CD4-positive, alpha-beta T cell treated with Interleukin-4 for 4 hours (primary cell): ENCODE results near the gene TMEM63C.
"Not testable (repeated sequence)": the region's sequence is repeated elsewhere in the genome, so short reads cannot be mapped to it uniquely, and the experiment has no call there.

ENCODE experiments used
- DNase-seq: peaks from one replicate; pipeline ENCODE4 v3.0.0-alpha.2; 2020

The TMEM63C gene

DNA sequence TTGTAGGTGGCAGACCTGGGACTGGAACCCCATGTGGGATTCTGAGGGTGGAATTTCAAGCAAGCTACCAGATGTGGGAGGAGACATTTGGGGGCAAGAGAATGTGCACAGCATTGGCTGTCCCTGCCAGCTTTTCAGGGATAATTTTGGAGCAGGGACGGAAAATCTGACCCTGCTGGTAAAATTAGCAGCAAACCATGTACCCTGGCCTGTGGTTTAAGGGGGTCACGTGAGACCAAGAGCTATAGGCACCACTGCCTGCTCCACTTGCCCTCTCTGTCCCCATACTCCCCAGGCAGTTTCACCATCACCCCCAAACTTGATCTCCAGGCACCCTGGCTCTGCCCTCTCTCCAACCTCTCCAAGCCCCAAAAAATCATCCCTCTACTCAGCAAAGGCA is 26.5 kb upstream of the TMEM63C start:
- DNase-seq, result no peak

DNA sequence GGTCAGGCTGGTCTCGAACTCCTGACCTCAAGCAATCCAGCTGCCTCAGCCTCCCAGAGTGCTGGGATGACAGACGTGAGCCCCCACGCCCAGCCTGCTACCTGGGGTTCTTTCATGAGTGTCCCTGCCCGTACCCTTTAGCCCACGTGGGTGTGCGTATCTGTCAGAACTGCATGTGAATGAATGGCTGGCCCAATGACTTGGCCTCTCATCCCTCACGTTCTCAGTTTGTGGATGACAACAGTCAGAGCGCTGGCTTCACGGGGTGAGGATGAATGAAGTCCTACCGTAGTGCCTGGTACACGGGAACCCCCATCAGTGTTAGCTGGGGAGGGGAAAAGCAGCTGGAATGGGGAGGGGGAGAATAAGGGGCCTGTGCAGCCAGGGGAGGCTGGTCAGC is 23.9 kb upstream of the TMEM63C start:
- no peak for DNase-seq

DNA sequence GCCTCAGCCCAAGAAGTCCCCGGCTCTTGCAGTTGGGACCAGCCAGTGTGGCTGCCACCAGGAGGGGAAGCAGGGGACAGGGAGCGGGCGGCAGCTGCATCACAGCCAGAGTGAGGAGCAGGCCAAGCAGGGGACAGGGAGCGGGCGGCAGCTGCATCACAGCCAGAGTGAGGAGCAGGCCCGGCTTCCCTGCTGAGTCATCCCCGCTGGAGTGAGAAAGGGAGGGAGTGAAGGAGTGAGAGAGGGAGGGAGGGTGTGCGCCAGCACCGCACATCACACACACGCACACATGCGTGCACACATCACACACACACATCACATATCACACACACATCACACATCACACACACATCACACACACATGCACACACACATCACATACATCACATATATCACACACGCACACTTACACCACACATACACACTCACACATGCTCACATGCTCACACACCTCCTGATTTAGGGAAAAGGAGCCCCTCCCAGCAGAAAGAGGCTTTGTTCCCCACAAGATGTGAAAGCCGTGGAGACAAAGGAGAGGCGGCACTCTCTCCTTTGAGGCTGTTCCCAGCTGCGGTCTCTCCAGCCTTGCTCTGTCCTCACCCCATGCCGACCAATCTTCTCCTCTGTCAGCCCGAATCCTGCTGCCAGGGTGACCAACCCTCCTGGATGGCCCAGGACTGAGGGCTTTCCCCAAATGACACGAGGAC is 23.3 kb upstream of the TMEM63C start:
- no peak for DNase-seq

DNA sequence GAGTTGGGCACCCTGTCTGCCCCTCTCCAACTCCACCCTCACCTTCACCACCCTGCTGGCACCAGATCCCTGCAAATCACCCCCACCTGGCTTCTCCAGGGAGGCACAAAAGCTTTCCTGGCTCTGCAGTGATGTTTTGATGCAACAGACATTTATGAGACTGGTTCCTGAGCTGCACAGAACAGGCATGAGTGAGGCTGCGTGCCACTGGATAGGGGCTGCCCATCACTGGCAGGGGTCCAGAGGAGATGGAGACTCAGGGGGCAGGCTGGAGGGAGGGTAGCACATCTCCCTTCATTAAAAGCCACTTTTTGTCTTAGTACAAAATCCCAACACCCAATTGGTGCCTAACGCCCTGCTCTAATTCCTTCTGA is 22.7 kb upstream of the TMEM63C start:
- no peak for DNase-seq

DNA sequence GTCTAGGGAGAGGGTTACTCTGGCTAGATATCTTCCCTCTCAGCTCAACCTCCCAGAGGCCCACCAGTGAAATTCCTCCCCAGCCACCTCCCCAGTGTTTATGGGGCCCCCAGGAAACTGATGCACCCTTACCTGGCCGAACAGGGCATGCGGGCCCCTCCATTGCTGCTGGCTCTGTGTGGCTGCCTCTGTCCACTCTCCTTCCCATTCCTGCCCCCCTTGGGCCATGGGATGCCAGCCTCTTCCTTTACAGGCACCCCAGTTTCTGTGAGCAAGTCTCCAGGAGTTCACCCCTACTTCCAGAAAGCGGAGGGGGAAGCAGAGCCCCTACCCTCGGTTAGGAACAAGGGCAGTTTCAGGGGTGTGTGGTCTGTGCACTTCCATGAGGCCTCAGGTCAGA is 20.6 kb upstream of the TMEM63C start:
- DNase-seq, result no peak

DNA sequence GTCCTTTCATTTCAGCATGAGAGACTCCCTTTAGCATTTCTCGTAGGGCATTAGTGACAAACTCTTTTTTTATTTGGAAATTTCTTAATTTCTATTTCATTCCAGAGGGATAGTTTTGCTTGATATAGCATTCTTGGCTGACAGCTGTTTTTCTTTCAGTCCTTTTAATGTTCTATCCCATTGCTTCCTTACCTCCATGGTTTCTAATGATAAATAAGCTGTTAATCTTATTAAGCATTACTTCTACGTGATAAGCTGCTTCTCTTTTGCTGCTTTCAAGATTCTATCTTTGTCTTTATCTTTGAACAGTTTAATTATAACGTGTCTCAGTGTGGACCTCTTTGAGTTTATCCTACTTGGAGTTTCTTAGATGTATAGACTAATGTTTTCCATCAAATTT is 11.6 kb upstream of the TMEM63C start:
- no peak for DNase-seq

DNA sequence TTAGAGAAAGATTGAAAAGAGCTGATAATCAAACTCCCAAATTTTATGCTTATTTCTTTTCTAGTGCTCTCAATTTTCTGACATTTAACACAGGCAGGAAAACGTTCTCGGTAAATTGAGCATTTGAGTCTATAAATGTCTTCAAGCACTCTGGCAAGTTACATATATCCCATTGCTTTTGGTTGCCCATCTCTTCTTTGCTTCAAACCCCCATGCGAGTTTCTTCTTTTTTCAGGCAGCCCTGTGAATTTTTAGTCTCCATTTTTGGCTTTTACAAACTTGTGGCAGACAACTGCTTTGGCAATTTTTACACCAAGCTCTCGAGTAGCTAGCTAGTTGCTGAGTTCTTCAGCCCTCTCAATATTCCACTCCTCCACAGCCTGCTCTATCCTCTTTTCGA is 8.7 kb upstream of the TMEM63C start:
- no peak for DNase-seq

DNA sequence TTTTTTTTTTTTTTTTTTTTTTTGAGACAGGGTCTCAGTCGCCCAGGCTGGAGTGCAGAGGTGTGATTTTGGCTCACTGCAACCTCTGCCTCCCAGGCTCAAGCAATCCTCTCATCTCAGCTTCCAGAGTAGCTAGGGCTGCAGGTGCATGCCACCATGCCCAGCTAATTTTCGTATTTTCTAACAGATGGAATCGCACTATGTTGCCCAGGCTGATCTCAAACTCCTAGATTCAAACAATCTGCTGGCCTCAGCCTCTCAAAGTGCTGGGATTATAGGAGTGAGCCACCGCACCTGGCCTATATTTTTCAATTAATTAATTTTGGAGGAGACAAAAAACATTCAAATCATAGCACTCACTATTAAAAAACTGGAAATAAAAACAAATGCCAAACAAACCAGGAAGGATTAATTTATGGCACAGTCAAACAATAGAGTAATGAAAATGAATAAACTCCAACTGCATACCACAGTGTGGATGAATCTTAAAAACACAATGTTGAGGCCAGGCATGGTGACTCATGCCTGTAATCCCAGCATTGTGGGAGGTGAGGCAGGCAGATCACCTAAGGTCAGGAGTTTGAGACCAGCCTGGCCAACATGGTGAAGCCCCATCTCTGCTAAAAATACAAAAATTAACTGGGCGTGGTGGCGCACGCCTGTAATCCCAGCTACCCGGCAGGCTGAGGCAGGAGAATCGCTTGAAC is 7.5 kb upstream of the TMEM63C start:
- not testable (repeated sequence) for DNase-seq

DNA sequence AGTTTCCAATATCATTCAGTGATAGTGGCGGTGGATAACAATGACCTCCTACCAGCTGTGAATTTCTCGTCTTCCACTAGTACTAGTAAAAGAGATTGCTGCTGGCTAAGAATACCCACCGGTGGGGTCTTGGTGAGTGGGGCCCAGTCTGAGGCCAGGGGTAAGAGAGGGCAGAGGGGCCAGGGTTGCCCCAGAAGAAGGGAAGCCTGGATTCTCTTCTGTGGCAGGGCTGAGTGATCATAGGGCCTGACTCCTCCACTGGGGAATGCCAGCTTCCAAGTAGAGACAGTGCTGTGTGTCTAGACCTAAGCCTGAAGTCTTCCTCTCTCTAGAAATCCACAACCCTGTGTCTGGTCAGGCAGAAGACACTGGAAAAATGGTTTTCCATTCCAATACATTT is 5.8 kb upstream of the TMEM63C start:
- DNase-seq, result no peak

DNA sequence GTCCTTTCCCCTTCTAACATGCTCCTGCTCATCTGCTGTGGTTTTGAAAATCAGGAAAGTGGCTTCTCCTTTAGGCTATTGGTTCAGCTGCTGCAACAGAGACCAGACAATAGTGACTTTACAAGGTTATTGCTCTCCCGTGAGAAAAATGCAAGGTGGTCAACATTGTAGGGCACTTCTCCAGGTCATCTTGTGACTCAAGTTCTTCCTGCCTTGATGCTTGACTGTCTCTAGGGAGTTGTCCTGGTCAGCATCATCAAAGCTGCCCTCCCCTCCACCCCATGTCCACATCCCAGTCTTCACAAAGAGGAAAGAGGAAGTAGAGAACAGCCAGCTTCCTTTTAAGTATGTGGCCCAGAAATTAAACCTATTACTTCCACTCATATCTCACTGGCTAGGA is 3.9 kb upstream of the TMEM63C start:
- DNase-seq, result no peak

DNA sequence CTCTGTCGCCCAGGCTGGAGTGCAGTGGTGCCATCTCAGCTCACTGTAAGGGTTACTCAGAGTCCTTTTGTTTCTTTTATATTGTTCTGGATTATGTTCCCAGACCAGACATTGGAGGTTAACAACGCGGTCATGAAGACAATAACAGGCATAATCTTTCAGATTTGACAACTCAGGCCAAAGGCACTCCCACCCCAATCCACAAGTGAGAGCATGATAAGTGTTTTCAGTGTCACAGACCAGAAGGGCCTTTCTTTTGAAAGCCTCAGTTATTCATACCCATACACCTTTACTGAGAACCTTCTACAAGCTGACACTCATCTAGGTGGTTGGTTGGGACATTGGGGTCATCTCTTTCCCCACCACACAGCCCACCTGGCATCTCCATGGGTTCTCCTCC is 2.9 kb upstream of the TMEM63C start:
- DNase-seq, result no peak

DNA sequence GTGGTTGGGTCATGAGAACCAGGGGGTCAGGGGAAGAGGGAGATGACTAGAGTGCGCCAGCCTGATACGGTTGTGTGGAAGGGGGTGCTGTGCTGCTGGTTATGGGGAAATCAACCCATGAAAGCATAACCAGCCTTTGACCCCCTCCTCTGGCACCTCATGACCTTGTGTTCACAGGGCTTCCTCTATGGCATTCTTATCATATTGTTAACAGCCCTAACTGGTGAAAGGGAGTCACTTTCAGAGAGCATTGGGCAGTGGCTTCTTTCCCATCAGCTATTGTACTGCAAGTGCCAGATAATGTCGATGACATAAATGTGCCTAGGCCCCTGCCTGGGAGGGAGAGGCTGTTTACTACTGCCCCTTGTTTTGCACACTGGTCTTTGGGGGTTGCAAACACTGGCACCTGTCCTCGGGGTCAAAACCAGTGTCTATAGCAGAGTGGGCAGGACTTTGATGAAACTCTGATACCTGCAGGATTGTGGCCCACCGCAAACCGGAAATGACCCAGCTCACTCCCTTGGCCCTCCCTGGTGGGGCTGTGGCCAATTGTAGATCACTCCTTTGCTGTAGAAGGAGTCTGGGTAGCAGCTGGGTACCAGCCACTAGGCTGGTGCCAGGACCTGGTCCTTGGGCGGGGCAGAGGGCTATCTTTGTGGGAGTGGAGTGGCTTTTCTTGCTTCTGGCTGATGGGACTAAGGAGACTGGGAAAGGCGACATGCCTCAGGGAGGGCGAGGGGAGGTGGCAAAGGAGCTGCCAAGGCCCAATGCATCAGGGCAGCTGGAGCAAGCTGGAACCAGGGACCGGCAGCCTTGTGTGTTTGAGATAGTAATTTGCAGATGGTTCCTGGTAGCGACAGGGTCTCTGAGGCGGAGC is 634 bp upstream of the TMEM63C start:
- no peak for DNase-seq

DNA sequence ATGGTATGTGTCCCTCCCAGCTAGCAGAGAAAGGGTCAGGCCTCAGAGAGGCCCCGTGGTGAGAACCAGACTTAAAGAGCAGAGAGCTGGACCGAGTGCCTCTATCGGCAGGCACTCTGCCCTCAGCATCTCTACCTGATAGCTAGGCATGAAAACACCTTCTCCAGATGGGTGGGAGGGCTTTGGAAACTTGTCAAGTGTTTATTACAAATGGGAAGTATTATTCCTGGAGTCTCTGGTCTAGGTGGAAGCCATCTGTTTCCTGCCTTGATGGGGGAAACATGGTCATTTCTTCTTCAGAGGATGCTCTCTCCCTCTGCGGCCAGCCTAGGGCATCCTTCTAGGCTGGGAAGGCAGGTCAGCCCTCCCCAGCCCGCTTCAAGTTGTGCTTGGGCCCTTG is 2.3 kb downstream of the TMEM63C start:
- DNase-seq, result no peak

DNA sequence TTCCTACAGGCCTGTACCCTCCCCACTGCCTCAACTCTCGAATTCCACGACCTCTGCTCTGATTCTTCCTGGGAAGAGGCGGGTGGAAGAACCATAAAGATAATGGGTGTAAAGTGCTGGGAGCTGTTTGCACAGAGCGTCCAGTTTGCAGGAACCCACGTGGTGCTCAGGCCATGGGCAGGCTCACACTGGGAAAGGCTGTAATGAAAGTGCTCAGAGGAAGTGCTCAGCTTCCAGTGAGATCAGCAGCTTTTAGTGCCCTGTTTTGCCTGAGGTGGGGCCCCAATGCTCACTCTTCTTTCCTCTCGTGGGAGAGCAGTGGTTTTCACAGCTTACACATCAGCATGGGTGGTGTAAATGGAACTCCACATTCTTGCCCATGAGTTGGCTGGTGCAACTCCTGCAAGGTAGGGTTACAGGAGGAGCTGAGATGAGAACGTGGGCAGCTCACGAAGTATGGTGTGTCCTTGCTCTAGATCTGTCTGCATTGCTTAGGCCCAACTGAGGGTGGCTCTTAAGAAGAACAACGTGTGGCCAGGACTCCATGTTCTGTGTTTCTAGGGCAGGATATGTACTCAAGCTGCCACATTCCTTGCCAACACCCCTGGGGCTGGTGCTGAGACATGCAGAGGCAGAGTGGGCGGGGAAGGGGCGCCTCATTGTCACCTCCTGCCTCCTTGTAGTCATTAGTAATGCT is 2.9 kb downstream of the TMEM63C start:
- DNase-seq, result no peak

DNA sequence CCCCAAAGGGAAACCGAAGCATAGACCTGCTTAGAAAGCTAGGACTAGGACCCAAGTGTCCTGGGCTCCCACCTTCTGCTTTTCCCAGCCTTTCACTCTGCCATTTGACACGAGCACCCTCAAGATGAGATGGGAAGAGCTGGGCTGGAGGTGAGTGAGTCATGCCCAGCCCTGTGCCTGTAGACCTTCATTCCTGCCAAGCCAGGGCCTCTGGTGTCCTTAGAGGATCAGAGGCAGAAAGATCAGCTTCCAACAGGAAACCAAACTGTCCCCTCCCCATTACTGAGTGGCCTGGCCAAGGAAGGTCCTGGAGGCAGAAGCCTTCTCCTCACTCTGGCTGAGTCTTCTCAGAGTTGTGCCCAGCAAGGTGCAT is 3.5 kb downstream of the TMEM63C start:
- DNase-seq, result no peak

DNA sequence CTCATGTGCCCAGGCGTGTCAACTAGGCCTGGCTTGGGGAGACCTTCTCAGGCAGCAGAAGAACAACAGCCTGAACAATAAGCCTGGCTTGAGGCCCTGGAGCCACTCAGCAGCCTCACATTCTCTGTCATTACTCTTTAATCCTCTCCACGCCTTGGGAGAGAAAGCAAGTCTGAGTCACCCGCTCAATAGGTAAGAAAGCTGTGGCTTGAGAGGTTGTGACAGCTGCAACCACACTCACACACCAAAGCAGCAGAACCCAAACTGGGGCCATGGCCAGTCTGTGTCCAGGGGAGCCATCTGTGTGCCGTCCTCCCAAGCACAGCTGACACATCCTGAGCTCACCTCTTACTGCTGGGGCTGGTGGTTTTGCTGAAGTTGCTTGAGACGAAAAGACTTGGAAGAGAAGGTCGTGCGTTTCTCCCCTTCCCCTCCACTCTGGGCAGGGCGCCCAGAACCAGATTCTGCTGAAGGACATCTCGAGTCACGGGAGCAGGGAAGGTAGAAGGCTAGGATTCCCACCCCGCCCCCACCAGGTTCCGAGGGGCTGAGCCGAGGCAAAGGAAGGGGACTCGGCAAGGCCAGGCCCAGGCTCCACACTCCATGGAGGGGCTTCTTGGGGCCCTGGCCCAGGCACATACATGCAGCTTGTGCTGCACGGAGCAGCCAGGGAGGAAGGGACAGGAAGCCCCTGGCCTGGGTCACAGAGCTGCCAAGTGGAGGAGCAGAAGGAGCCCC is 5.5 kb downstream of the TMEM63C start:
- no peak for DNase-seq

DNA sequence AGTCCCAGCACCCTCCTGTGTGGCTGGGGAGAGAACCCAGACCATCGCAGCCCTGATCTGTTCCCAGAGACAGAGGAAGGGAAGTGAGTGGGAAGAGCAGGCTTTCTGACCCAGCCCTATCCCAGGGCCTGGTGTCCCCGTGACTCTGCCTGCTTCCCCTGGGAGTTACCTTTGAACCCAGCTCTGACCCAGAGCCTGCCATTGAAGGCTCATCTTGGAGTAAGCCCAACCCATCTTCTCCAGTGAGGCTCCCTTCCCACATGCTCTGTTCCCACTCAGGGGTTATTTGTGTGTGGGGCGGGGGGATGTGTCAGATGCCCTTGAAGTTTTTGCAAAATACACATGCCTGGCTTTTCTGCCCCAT is 6.0 kb downstream of the TMEM63C start:
- no peak for DNase-seq

DNA sequence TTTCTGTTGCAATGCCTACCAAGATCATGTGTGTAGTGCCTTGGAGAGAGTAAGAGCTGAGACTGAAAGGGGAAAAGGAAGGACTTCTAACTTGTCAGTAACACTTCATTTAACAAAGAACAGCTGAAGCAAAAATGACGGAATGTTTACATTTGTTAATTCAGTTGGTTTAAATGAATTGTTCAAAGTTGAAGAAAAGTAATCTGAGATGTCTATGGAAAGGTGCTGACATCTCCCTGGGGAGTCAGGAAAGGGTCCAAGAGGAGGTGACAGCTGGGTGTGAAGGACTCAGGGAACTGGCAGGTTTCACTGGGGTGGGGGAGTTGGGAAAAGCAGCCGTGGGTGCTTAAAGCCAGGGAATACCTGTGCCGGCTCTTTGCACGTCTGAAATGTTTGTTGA is 7.9 kb downstream of the TMEM63C start:
- no peak for DNase-seq

DNA sequence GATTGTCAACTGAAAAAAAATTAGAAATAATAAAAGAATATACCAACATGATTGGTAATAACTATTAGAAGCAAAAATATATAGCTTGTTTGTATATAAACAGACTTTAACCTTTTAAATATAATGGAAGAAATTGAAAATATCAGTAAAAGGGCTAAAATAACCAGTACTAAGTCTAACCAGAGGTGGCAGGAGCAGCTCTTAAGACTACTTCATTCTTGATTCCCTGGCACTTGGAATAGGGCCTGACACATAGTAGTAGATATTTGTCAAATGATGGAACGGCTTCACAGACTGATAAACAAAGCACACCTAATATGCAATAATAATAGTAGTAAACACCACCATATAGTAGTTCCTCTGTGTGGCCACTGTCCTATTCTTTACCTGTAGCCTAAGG is 9.4 kb downstream of the TMEM63C start:
- no peak for DNase-seq

DNA sequence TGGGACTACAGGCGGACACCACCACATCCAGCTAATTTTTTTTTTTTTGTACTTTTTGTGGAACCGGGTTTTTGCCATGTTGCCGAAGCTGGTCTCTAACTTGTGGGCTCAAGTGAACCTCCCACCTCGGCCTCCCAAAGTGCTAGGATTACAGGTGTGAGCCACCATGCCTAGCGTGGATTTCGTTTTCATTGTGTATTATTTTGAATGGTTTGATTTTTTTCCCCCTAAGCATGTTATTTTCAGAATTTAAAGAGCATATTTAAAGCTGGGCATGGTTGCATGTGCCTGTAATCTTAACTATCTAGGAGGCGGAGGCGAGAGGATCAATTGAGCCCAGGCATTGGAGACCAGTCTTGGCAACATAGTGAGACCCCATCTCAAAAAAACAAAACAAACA is 13.1 kb downstream of the TMEM63C start:
- DNase-seq, result no peak

DNA sequence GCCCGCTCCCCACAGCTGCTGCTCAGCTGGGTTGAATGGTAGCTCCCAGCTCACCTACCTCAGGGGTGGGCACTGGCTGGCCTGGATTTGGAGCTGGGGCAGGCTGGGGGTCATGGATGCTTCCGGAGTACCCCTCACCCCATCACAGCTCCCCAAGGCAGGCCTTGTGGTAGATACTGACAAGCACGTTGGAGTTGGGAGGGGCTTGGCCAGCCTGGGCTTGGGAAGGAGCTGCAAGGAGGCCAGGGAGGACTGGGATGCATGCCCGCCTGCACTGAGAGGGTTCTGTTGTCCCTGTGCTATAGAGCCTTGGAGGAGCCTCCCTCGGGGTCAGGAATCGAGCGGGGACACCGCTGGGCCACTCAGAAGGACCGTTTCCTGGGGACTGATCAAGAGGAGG is 14.2 kb downstream of the TMEM63C start:
- no peak for DNase-seq

DNA sequence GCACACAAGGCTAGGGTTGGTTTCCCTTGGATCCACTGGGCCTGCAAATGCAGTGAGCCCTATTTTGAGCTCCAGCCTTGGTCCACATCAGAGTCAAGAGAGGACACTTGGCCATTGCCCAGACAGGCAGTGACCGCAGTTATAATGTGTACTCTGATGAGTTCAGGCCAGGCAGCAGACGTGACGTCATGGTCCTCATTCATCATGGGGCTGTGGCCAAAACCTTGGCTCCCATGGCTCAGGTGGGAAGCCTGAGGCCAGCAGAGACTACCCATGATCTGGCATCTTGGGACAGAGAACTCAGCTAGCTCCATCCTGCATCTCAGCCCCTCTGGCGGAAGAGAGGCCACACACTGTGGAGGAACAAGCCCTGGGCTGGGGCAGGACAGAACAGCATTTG is 16.4 kb downstream of the TMEM63C start:
- DNase-seq, result no peak

DNA sequence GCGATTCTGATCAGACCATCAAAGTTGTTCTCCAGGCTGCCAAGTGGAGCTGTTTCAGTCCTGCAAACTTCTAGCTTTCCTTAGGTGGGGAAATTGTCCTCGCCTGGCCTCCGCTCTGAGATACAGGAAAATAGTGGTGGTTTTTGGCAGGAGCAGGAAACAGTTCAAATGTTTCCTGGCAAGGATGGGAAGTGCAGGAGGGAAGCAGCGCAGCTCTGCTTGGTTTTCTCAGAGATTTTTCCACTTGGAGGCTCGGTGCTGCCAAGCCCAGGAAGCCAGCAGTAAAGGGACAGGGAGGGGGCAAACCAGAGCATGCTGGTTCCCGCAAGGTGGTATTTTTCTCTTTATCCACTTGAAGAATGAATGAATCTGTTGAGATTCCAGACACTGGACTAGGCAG is 17.0 kb downstream of the TMEM63C start:
- no peak for DNase-seq
